Measurements from ENCODE around the gene ADSS1. TPM values are rescaled to one million over a fixed set of nuclear protein-coding genes. Genes with fewer than 3 reads are reported as not detected.

The ADSS1 gene
- total RNA-seq, 1 donor from 2014 or later = 191 TPM

DNA sequence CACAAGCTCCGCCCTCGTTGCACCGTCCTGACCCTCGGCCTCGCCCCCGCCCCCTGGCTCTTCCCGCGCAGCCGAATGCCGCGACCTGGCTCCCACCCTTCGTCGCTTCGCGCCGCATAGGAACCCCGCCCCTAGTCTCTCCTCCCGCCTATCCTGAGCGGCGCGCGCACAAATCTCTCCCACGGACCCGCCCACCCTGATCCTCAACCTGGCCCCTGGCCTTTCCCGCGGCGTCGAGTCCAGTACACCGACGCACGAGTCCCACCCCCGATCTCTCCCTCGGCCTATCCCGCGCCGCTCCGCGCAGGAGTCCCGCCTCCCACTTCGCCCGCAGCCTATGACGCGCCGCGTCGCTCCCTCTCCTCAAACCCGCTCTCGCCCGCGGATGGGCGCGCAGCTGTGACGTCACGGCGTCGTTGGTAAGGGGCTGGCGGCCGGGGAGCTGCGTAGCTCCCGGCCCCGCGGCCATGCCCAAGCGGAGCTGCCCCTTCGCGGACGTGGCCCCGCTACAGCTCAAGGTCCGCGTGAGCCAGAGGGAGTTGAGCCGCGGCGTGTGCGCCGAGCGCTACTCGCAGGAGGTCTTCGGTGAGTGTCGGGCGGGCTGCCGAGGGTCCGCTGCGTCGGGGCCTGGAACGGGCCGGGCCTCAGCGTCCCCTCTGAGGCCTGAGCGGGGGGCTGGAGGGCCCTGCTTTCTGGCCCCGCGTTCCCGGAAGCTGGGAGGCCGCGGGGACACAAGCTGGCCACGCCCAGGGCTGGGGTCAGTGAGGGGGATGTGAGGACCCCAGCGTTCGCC, 28.9 kb downstream of the ADSS1 start, which contains the start of gene SIVA1:
TSS of gene SIVA1 (plus strand) at position 413 of the 793 bp plus-strand sequence. CDS start at position 468, 55 bp downstream.
- DNase-seq (ENCODE audit: missing footprints) (peak; percentile 100), ATAC-seq (peak; percentile 97)
- intact Hi-C loops (cut with DNase I) = loop anchor here (2.0 to 5.0 kb wide), 2 partner anchors 28 to 44 kb away; partner anchors contain the start of genes ADSS1 and AKT1

DNA sequence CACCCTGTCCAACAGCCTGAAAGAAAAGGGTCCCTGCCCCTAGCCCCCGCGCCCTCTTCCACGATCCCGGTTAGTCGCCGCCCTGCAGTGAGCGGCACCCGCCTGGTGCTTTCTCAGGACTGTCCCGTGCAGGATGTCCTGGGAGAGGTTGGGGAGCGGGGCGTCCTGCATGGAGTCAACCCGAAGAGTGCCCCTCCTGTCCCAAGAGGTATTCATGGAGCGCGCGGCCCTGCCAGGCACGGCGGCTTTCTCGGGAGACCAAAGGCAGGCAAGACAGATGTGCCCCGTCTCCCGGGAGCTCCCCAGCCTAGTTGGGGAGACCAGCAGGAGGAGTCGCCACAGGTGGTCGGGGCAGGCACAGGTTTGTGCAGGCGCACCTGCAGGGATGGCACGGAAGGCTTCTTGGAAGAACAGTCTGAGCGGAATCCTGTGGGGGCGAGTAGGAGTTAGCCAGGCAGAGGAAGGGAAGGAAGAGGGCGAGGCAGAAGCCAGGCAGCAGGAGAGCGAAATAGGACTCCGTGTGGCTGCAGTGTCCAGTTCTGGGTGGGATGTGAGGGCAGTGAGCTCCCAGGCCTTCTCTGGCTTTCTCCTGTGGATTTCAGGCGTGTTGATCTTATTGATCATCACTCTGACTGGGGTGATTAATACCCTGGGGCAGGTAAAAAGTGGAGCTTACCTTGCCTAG, 29.6 kb downstream of the ADSS1 start:
- ATAC-seq (no peak), DNase-seq (ENCODE audit: missing footprints) (no peak)
- intact Hi-C loops (cut with DNase I) = loop anchor here (2.0 to 5.0 kb wide), 2 partner anchors 29 to 44 kb away; partner anchors contain the start of genes ADSS1 and AKT1

DNA sequence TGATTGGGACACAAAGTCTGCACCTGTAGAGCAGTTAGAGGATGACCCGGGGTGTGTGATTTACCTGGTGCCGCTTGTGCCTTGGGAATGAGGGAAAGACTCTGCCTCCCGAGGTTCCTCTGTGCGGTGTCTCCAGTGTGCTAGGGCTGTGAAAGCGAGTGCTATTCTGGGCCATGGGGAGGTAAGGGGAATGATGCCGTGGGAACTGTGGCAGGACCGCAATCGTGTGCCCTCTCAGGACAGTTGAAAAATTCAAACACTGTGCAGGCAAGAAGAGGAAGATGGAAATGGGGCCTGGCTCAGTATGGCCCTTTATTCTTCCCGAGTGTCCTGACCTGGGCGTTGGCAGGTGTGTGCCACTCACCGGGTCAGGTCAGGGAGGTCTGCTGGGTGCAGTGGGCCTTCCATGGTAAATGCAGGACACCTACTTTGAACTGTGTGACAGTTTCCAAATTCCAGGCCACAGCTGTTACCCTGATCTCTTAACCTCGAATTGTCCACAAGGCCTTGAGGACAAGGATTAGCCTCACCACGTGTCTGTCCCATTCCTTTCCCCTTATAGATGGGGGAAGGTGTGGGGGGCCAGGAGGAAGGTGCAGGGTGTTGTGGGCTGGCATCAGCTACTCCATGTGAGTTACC, 30.3 kb downstream of the ADSS1 start:
- intact Hi-C loops (cut with DNase I) = loop anchor here (5.0 kb wide), 1 partner anchor 43 kb away; the partner anchor contains the start of gene AKT1
- ATAC-seq = no peak
- no peak for DNase-seq (ENCODE audit: missing footprints)

DNA sequence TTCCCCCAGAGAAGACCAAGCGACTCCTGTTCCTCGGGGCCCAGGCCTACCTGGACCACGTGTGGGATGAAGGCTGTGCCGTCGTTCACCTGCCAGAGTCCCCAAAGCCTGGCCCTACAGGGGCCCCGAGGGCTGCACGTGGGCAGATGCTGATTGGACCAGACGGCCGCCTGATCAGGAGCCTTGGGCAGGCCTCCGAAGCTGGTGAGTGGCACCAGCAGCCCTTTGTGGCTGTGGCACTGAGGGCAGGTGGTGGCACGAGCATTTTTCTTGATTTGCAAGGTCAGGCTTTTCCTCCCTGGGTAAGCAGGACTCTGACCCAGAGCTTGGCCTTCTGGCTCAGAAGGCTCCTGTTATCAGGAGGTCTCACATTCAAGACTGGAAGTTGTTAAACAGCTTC, 31.6 kb downstream of the ADSS1 start:
- no peak for ATAC-seq
- intact Hi-C loops (cut with DNase I) = no loop called here
- no peak for DNase-seq (ENCODE audit: missing footprints)

DNA sequence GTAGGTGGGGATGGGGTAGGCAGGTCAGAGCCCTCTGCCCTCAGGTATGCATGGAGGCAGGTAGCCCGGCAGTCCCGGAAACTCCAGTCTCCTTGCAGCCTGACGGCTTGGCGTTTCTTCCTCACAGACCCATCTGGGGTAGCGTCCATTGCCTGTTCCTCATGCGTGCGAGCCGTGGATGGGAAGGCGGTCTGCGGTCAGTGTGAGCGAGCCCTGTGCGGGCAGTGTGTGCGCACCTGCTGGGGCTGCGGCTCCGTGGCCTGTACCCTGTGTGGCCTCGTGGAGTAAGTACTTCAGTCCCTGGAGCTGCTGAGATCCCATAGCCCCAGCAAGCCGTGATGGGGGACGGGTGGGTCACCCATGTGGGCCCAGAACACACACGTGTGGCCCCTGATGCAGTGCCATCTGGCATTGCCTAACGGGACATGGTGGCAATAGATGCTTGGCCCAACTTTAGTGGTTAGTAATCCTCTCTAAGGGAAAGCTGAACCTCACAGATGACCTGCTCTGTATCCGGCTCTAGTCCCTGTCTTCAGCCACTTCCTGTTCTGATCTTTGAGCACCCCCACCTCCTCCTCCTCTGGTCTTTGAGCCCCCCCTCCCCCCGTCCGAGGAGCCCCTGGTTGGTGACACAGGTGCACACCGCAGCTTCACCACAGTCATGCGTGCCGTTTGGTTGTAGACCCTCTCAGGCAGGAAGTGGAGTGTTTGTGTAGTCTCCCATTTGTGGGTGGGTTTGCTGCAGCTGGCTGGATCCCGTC, 32.6 kb downstream of the ADSS1 start:
- DNase-seq (ENCODE audit: missing footprints) (no peak), ATAC-seq (no peak)
- intact Hi-C loops (cut with DNase I) = no loop called here

DNA sequence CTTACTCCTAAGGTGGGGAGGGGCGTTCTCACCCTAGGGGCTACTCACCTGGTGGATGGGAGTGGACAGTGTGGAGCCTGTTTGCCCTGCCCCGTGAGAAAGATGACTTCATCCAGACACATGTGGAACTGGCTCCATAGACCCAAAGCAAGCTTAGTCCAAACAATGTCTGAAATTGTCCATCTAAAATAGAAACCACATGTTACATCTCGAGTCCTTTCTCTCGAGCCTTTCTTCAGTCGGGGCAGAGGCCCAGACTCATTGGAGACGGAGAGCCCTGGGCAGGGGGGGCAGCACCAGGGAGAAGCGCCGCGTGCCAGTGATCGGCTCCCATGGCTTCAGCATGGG, 33.2 kb downstream of the ADSS1 start:
- DNase-seq (ENCODE audit: missing footprints) (no peak), ATAC-seq (no peak)
- intact Hi-C loops (cut with DNase I) = no loop called here

DNA sequence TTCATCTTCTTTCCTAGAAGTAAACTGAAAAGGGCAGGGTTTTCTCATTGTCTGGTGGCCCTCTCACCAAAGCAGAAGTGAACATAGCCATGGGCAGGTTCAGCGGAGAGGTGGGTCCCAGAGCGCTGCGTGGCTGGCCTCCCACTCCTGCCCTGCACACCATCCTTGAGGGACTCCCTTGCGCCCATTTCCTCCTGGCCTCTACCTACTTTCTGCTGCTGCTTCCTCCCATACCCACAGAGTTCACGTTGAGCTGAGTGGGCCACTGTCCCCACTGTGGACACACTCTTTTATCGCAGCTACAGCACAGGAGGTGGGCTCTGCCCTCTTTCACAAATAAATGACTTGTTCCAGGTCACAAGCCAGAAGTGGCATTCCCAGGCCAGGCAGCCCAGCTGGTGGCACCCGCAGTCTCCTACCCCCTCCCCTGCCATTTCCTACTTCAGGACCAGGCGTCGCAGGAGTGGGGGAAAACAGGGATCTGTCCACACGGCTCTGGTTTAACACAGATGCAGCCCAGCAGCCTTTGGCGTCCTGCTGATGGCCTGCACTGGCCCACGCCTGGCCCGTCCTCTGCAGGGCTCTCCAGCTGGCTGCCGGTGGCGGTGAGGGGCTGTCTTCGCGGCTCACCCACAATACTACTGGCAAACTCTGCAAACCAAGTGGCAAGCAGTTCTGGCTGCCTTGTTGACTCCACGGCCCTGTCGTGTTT, 33.8 kb downstream of the ADSS1 start:
- ATAC-seq (no peak), DNase-seq (ENCODE audit: missing footprints) (no peak)
- intact Hi-C loops (cut with DNase I) = no loop called here

DNA sequence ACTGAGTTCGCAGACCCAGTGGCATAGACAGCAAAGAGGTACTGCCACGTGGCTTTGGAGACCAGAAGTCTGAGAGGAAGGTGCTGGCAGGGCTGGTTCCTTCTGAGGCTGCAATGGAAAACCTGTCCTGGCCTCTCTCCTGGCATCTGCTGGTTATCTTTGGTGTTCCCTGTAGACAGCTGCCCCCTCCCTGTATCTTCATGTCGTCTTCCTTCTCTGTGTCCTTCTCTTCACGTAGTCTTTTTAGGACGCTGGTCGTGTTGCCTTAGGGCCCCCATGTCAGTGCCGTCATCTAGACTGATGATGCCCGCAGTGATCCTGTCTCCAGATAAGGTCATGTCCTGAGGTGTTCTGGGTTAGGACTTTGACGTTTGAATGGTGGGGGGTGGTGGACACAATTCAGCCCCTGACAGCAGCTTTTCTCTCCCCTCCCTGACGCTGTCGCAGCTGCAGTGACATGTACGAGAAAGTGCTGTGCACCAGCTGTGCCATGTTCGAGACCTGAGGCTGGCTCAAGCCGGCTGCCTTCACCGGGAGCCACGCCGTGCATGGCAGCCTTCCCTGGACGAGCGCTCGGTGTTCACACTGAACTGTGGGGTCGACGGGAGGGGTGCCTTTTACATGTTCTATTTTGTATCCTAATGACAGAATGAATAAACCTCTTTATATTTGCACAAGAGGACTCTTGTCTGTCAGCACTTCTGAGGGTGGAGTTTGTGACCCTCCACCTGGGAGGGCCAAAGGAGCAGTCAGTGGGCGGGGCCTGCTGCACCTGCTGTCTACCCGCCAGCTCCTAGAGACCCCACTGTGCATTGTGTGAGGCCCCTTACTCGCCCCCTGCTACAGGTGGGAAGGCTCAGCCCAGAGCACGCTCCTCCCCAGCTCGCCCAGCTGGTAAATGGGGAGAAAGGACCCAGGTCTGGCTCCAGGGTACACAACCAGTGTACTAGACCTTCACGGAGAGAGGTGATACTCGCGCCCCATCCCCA, 35.2 kb downstream of the ADSS1 start:
- DNase-seq (ENCODE audit: missing footprints) (no peak), ATAC-seq (no peak)
- intact Hi-C loops (cut with DNase I) = no loop called here

DNA sequence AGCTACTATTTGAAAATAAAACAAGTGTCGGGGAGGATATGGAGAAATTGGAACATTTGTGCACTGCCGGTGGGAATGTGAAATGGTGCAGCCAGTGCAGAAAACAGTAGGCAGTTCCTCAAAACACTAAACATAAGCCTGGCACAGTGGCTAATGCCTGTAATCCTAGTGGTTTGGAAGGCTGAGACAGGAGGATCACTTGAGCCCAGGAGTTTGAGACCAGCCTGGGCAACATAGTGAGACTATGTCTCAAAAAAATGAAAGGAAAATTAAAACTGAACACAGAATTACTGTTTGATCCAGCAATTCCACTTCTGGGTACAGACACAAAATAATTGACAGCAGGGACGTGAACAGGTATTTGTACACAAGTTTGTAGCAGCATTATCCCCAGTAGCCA, 41.5 kb downstream of the ADSS1 start:
- intact Hi-C loops (cut with DNase I) = loop anchor here (5.0 kb wide), 1 partner anchor 282 kb away; no protein-coding TSS in a partner anchor
- DNase-seq (ENCODE audit: missing footprints) (no peak), ATAC-seq (no peak)

DNA sequence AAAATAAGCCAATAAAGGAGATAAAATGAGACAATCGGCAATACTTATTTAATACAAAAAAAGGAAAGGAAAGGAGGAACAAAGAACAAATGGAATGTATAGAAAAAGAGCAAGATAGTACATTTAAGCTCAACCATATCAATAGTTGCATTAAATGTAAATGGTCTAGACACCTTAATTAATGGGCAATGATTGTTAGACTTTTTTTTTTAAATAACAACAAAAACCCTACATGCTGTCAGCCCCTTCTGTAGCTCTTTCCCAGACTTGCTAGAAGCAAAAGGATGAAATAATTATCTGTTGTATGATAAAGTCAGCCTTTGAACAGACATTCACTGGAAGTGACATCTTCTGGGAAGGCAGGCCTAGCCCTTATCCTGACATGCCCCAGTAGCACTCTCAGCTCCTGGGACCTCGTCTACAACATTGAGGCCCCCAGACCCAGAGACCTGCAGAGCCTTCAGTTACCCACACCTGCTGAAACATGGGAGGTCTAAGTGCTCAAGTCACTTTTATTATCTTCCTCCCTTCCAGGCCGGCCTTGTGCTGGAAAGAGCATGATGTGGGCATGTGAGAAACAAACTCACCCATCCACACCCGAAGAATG, 42.3 kb downstream of the ADSS1 start:
- ATAC-seq (no peak), DNase-seq (ENCODE audit: missing footprints) (no peak)
- intact Hi-C loops (cut with DNase I) = loop anchor here (5.0 kb wide), 1 partner anchor 281 kb away; no protein-coding TSS in a partner anchor

DNA sequence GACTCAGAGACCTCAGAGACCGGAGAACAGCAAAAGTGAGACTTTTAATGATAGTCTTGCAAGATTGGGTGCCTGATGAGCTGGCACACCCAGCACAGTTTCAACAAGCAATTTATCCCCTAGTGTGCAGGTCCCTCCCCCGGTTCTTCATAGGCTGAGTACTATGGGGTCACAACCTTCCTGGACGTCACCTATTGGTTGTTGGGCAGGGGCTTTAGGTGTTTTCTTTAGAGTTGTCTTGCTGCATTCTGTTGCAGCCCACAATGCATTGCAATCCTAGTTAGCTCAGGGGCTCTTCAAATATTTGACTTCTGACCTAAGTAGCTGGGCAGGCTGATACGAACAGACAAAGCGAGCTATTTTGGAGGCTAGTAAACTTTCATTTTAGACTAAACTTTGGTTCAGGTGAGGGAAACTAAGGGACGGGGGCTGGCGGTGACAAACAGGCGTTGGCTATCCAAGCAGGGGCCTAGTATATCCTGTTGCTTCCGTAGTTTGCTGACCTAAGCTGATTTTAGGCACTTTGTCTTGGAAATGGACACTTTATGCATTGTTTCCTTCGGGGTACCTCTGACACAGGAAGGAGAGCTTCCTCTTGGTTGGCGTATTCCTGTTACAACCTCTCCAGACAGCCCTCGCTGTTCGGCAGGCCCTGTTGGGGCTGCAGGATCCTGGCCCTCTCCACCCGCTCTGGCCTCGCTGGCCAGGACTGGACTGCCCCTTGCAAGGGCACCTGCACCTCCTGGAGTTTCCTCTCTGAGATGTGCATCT, 43.0 kb downstream of the ADSS1 start:
- DNase-seq (ENCODE audit: missing footprints) (no peak), ATAC-seq (no peak)
- intact Hi-C loops (cut with DNase I) = loop anchor here (5.0 kb wide), 1 partner anchor 280 kb away; no protein-coding TSS in a partner anchor

DNA sequence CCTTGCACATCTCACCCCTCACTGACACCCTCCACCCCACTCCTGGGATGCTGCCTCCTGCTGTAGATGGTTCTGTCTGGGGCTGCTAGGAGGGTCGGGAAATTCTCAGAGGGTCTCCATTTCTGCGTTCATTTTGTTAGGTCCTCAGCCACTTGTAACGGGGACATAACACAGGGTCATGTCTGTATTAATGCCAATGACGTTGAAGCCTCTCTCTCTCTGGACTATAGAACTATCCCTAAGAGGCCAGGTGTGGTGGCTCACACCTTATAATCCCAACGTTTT, 43.5 kb downstream of the ADSS1 start:
- ATAC-seq = no peak
- DNase-seq (ENCODE audit: missing footprints) = no peak
- intact Hi-C loops (cut with DNase I) = loop anchor here (5.0 kb wide), 1 partner anchor 280 kb away; no protein-coding TSS in a partner anchor

DNA sequence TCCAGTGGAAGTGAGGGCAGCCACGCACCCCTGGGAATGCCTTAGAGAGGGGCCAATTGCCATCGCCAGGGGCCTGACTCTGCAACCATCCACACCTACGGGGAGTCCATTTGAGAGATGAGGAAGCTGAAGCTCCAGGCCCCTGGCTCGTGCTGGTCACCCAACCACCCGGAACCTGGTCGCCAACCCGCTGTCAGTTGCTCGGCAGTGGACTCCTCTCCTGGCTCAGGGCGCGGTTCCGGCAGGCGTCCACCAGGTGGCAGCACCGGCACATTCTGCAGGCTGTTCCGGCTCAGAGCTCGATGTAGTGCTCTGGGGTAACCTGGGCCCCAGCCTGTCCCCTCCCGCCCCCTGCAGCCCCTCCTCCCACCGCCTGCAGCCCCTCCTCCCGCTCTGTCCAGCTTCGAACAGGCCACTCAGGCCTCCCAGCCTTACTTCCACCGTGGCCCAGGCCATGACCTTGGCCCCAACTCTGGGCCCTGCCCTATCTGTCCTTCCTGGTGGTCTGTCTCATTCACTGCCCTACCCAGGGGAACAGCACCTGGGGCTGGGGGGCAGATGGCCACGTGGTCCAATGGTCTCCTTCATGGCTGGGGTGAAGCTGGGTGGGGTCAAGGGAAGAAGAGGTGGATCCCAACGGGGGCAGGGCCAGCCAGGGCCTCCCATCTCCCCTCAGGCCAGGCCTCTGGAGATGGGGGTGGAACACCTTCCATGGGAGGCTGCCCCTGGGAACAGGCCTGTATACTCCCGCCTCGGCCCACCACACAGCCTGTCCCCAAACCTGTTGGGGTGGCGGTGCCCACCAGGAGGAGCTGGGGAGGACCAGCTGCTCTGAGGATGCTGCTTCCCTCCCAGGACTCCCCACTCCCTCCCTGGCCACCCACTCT, 44.7 kb downstream of the ADSS1 start:
- DNase-seq (ENCODE audit: missing footprints) (peak; percentile 95), ATAC-seq (peak; percentile 91)
- intact Hi-C loops (cut with DNase I) = loop anchor here (1.0 to 5.0 kb wide), 2 partner anchors 58 to 279 kb away; no protein-coding TSS in a partner anchor

DNA sequence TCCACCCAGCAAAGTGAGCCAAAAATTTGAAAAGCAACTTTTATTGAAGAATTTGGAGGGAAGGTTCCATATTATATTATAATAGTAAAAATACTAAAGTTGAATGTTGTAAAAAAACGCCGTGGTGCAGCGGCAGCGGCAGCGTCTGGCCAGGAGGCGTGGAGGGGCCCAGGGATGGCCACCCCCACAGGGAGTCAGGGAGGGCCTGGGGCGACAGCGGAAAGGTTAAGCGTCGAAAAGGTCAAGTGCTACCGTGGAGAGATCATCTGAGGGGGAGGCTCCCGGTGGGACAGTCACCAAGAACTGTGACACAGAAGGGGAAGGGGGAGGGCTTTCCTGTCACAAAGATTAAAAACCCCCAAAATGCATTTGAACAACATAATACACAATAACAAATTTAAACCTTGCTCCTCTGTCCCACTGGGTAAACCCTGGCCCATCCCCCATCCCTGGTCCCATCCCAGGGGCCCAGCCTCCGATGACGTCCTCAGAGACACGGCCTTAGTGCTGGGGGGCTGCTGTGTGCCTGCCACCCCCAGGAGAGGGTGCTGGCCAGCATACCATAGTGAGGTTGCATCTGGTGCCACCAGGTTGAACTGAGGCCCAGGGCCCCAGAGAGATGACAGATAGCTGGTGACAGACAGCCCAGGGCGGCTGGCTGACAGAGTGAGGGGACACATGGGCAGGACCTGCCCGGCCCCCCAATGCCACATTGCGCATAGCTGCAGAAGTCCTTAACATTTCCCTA, 45.5 kb downstream of the ADSS1 start:
- no peak for DNase-seq (ENCODE audit: missing footprints)
- ATAC-seq = no peak
- intact Hi-C loops (cut with DNase I) = loop anchor here (5.0 kb wide), 1 partner anchor 278 kb away; no protein-coding TSS in a partner anchor

All from Right ventricle myocardium inferior (tissue), 1 donor.